Ovary (tissue), 3 donors: ENCODE data around the gene LEKR1.

ENCODE experiments used
- CTCF ChIP-seq, 3 donors: fragments of 450-650 bp in 2 of 3; fragments of 200-600 bp in 1 of 3; IDR thresholded peaks; one replicate each; pipeline versions ENCODE4 v1.5.1 to v1.8.0; 2016 to 2022; ENCODE audit warnings: antibody characterized with exemption in 3 of 3, mild to moderate bottlenecking in 1 of 3
- POLR2A ChIP-seq: fragments of 450-650 bp; IDR thresholded peaks from one replicate; pipeline ENCODE4 v1.6.1; 2017; ENCODE audit warnings: antibody characterized with exemption, mild to moderate bottlenecking, moderate library complexity
- donor health status: DM: no; HTN: no; CAD: no.

- TF ChIP-seq POLR2A (no peak), CTCF (IDR thresholded peaks at IDR 0.05) (no peak)
Measured at GRCh38 chr3:157071744-157072525, 245.8 kb downstream of the LEKR1 start.
